Upper lobe of left lung (tissue), 4 donors: ENCODE measurements around the gene ANKRD30A.

Experiments used
- POLR2A ChIP-seq, 4 donors: fragments of 450-650 bp; IDR thresholded peaks; one replicate each; pipeline ENCODE4 v1.5.1; 2016 to 2017; ENCODE audit warnings: antibody characterized with exemption in 4 of 4, mild to moderate bottlenecking in 2 of 4
- TF ChIP-seq, protein P1 (sequence below), 6 experiments: fragments of 450-650 bp in 4 of 6; fragments of 200-600 bp in 2 of 6; sonication (generic) in 2 of 6; IDR thresholded peaks; one replicate each; pipeline ENCODE4 v1.5.1; 2016 to 2019; ENCODE audit warnings: antibody characterized with exemption in 6 of 6

DNA sequence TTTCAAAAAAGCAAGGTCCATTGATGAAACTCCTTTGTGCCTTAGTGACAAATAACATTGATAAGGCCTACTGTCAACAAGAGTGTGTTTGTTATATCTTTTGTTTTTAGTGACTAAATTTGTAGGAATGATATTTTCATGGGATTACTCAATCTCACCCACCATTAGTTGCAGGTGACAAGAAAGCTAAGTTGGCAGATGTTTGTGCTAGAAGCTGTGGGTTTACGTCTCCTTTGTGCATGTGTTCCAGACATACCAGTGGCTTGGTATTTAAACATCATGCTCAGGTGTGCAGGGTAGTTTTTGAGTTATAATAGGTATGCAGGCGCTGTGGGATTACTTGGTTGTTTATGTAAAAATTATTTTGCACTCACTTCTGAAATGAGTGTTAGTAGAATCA is 178.6 kb downstream of the ANKRD30A start:
- TF ChIP-seq, protein P1, sequence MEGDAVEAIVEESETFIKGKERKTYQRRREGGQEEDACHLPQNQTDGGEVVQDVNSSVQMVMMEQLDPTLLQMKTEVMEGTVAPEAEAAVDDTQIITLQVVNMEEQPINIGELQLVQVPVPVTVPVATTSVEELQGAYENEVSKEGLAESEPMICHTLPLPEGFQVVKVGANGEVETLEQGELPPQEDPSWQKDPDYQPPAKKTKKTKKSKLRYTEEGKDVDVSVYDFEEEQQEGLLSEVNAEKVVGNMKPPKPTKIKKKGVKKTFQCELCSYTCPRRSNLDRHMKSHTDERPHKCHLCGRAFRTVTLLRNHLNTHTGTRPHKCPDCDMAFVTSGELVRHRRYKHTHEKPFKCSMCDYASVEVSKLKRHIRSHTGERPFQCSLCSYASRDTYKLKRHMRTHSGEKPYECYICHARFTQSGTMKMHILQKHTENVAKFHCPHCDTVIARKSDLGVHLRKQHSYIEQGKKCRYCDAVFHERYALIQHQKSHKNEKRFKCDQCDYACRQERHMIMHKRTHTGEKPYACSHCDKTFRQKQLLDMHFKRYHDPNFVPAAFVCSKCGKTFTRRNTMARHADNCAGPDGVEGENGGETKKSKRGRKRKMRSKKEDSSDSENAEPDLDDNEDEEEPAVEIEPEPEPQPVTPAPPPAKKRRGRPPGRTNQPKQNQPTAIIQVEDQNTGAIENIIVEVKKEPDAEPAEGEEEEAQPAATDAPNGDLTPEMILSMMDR (IDR thresholded peaks at IDR 0.05), result no peak
- TF ChIP-seq POLR2A (IDR thresholded peaks at IDR 0.05), result no peak
